H1 (cell line): ENCODE data around the gene TK1. TPM values are rescaled to one million over a fixed set of nuclear protein-coding genes. Genes with fewer than 3 reads are reported as not detected.

ENCODE experiments used
- CTCF ChIA-PET: fragments of 300-600 bp; sonication (Branson Sonifier 250); formaldehyde crosslinking; loops from one replicate; lab custom pipeline; 2021; ENCODE audit not compliant: partially characterized antibody; lab: Charles Lee
- POLR2A ChIA-PET: fragments of 300-600 bp; sonication (Branson Sonifier 250); formaldehyde crosslinking; loops from one replicate; lab custom pipeline; 2021; ENCODE audit warnings: inconsistent platforms; ENCODE audit not compliant: partially characterized antibody; lab: Charles Lee
- DNase-seq, 2 experiments: peaks; one replicate each; pipeline versions ENCODE4 v3.0.0 to v3.0.0-alpha.2; 2010 to 2022; ENCODE audit warnings: low spot score in 2 of 2, low read depth in 1 of 2, mixed read lengths in 1 of 2
- FAIRE-seq: peaks from 2 replicates; lab custom pipeline; 2011; peaks lifted over from hg19 to GRCh38; lab: Jason Lieb, UNC
- H2AFZ ChIP-seq: 2 replicates; pipeline ENCODE4 v1.8.1; 2012; ENCODE audit warnings: low read length, inconsistent platforms
- H2AK5ac ChIP-seq: 2 replicates; pipeline ENCODE4 v1.6.1; 2013; ENCODE audit warnings: low read depth, low read length
- H2BK120ac ChIP-seq: replicated peaks from 2 replicates; pipeline ENCODE3; 2013; ENCODE audit warnings: low read depth, low read length, inconsistent platforms
- H2BK12ac ChIP-seq: 2 replicates; pipeline ENCODE4 v1.6.1; 2013; ENCODE audit warnings: low read depth, low read length
- H2BK15ac ChIP-seq: 2 replicates; pipeline ENCODE4 v1.6.1; 2013; ENCODE audit warnings: low read length
- H2BK20ac ChIP-seq: 2 replicates; pipeline ENCODE4 v1.6.1; 2013; ENCODE audit warnings: low read length
- H2BK5ac ChIP-seq: 2 replicates; pipeline ENCODE4 v1.6.1; 2013; ENCODE audit warnings: low read depth, low read length
- H3K14ac ChIP-seq: 2 replicates; pipeline ENCODE4 v1.6.1; 2013; ENCODE audit warnings: inconsistent platforms; ENCODE audit not compliant: insufficient read length
- H3K18ac ChIP-seq: 2 replicates; pipeline ENCODE4 v1.6.1; 2013; ENCODE audit warnings: low read length; ENCODE audit errors: extremely low read depth
- H3K23ac ChIP-seq: 2 replicates; pipeline ENCODE4 v1.6.1; 2013; ENCODE audit warnings: inconsistent platforms; ENCODE audit not compliant: insufficient read length
- H3K23me2 ChIP-seq: 2 replicates; pipeline ENCODE4 v1.6.1; 2013; ENCODE audit warnings: low read depth, low read length
- H3K27ac ChIP-seq: 2 replicates; pipeline ENCODE4 v1.6.1; 2011; ENCODE audit warnings: low read depth, low read length, inconsistent platforms
- H3K27me3 ChIP-seq, 4 experiments: replicated peaks in 1 of 4; 1 replicate in 1 of 4; 2 replicates in 3 of 4; pipeline versions ENCODE4 v1.6.1 to v1.8.1; 2011 to 2013; ENCODE audit warnings: low read length in 3 of 4, mild to moderate bottlenecking in 3 of 4, inconsistent platforms in 2 of 4, mixed read lengths in 2 of 4, moderate library complexity in 1 of 4; ENCODE audit not compliant: control insufficient read depth in 3 of 4, insufficient read depth in 3 of 4; ENCODE audit errors: extremely low read depth in 1 of 4
- H3K36me3 ChIP-seq, 4 experiments: 2 replicates each; pipeline versions ENCODE4 v1.6.1 to v1.8.1; 2011 to 2013; ENCODE audit warnings: mild to moderate bottlenecking in 4 of 4, low read length in 3 of 4, moderate library complexity in 2 of 4, control low read depth in 1 of 4, inconsistent platforms in 1 of 4; ENCODE audit not compliant: insufficient read depth in 4 of 4, control insufficient read depth in 2 of 4
- H3K4ac ChIP-seq: replicated peaks from 2 replicates; pipeline ENCODE3; 2013; ENCODE audit warnings: low read length, low read depth, mixed read lengths, inconsistent platforms; ENCODE audit not compliant: insufficient read length
- H3K4me1 ChIP-seq, 4 experiments: replicated peaks in 1 of 4; 1 replicate in 1 of 4; 2 replicates in 3 of 4; pipeline versions ENCODE4 v1.6.1 to v1.8.1; 2011 to 2013; ENCODE audit warnings: low read length in 3 of 4, inconsistent platforms in 2 of 4, mixed read lengths in 1 of 4; ENCODE audit not compliant: insufficient read depth in 4 of 4, control insufficient read depth in 3 of 4
- H3K4me2 ChIP-seq, 2 experiments: 2 replicates each; pipeline versions ENCODE4 v1.6.1 to v1.8.1; 2011 to 2013; ENCODE audit warnings: low read depth in 2 of 2, low read length in 2 of 2, control low read depth in 1 of 2, inconsistent platforms in 1 of 2, mild to moderate bottlenecking in 1 of 2; ENCODE audit not compliant: insufficient read depth in 1 of 2
- H3K4me3 ChIP-seq, 4 experiments: fragments of 200-600, 300-600 bp in 1 of 4; sonication (generic), shearing (Covaris generic), sonication (Bioruptor Twin) in 1 of 4; 2 replicates each; pipeline versions ENCODE4 v1.5.1 to v1.8.1; 2011 to 2016; ENCODE audit warnings: low read length in 4 of 4, low read depth in 3 of 4, control low read depth in 2 of 4, inconsistent platforms in 2 of 4, mild to moderate bottlenecking in 2 of 4, mixed read lengths in 1 of 4, moderate library complexity in 1 of 4; ENCODE audit not compliant: insufficient read depth in 2 of 4; ENCODE audit errors: extremely low read depth in 1 of 4
- H3K56ac ChIP-seq: replicated peaks from 2 replicates; pipeline ENCODE3; 2013; ENCODE audit warnings: low read depth, mild to moderate bottlenecking, mixed read lengths, low read length, inconsistent platforms; ENCODE audit not compliant: insufficient read length
- H3K79me1 ChIP-seq: 2 replicates; pipeline ENCODE4 v1.6.1; 2013; ENCODE audit warnings: low read depth, low read length, control low read depth
- H3K79me2 ChIP-seq, 2 experiments: 2 replicates each; pipeline versions ENCODE4 v1.6.1 to v1.8.1; 2012 to 2013; ENCODE audit warnings: low read length in 2 of 2, mild to moderate bottlenecking in 2 of 2, inconsistent platforms in 1 of 2; ENCODE audit not compliant: insufficient read depth in 2 of 2, control insufficient read depth in 1 of 2
- H3K9ac ChIP-seq, 4 experiments: replicated peaks in 1 of 4; 1 replicate in 1 of 4; 2 replicates in 3 of 4; pipeline versions ENCODE4 v1.6.1 to v1.8.1; 2011 to 2013; ENCODE audit warnings: low read depth in 3 of 4, low read length in 3 of 4, control low read depth in 2 of 4, mild to moderate bottlenecking in 2 of 4, moderate library complexity in 2 of 4, inconsistent platforms in 1 of 4; ENCODE audit errors: extremely low read depth in 1 of 4
- H3K9me3 ChIP-seq, 2 experiments: 2 replicates each; pipeline versions ENCODE4 v1.6.1 to v1.8.1; 2012 to 2013; ENCODE audit warnings: mild to moderate bottlenecking in 2 of 2, moderate library complexity in 2 of 2, control low read depth in 1 of 2, inconsistent platforms in 1 of 2, low read depth in 1 of 2, low read length in 1 of 2, mixed read lengths in 1 of 2; ENCODE audit not compliant: insufficient read depth in 2 of 2
- H4K20me1 ChIP-seq, 2 experiments: replicated peaks in 1 of 2; 2 replicates each; pipeline versions ENCODE3 to v1.8.1; 2011 to 2013; ENCODE audit warnings: inconsistent platforms in 2 of 2, low read length in 2 of 2, mild to moderate bottlenecking in 1 of 2; ENCODE audit not compliant: insufficient read depth in 2 of 2, control insufficient read depth in 1 of 2
- H4K5ac ChIP-seq: 2 replicates; pipeline ENCODE4 v1.6.1; 2013; ENCODE audit warnings: low read length, low read depth, mixed read lengths, inconsistent platforms; ENCODE audit not compliant: insufficient read length
- H4K8ac ChIP-seq: 2 replicates; pipeline ENCODE4 v1.8.0; 2013; ENCODE audit warnings: mild to moderate bottlenecking, moderate library complexity, low read length, inconsistent platforms; ENCODE audit not compliant: insufficient read depth; ENCODE audit errors: extremely low read depth
- H4K91ac ChIP-seq: replicated peaks from 2 replicates; pipeline ENCODE3; 2013; ENCODE audit warnings: low read length, mixed read lengths, inconsistent platforms; ENCODE audit not compliant: insufficient read length
- EGR1 ChIP-seq: IDR thresholded peaks from 2 replicates; pipeline ENCODE4 v1.6.1; 2011; ENCODE audit warnings: low read depth, low read length, borderline replicate concordance
- FOSL1 ChIP-seq: IDR thresholded peaks from 2 replicates; pipeline ENCODE4 v1.6.1; 2011; ENCODE audit warnings: mild to moderate bottlenecking, low read depth, low read length, moderate library complexity; ENCODE audit not compliant: insufficient read depth
- RFX5 ChIP-seq: IDR thresholded peaks from 2 replicates; pipeline ENCODE4 v1.6.1; 2011; ENCODE audit warnings: low read depth, low read length, improper control_type of control experiment, borderline replicate concordance
- SIX5 ChIP-seq: IDR thresholded peaks from 2 replicates; pipeline ENCODE4 v1.6.1; 2011; ENCODE audit warnings: mild to moderate bottlenecking, low read depth, low read length
- SUZ12 ChIP-seq: fragments of 200-600 bp; sonication (generic); IDR thresholded peaks from 2 replicates; pipeline ENCODE4 v1.6.1; 2012; ENCODE audit warnings: mild to moderate bottlenecking, inconsistent platforms, low read length, moderate library complexity, mixed read lengths
- TCF12 ChIP-seq: IDR thresholded peaks from 2 replicates; pipeline ENCODE4 v1.6.1; 2011; ENCODE audit warnings: low read depth, mild to moderate bottlenecking, low read length
- WGBS, 2 experiments: shearing (Covaris generic) in 1 of 2; methylation state at CpG; one replicate each; pipeline versions ENCODE4 v1.1.6 to v1.1.7; 2013 to 2015; ENCODE audit warnings: low lambda C conversion rate in 2 of 2, mixed read lengths in 2 of 2, inconsistent platforms in 1 of 2, low coverage in 1 of 2, missing lambda C conversion rate in 1 of 2; ENCODE audit not compliant: insufficient replicate concordance in 2 of 2, insufficient coverage in 1 of 2, insufficient read length in 1 of 2; ENCODE audit errors: extremely low coverage in 1 of 2, missing lambda C conversion rate in 1 of 2; 5-methylcytosine and 5-hydroxymethylcytosine counted together
- polyA plus RNA-seq, 7 experiments: library from polyadenylated mRNA; depleted of rRNA in 3 of 7; stranded (reverse) in 5 of 7; unstranded in 2 of 7; fragments of >200 nt in 5 of 7; fragments of 200-250 nt in 2 of 7; gene quantifications; 1 replicate in 5 of 7; 2 replicates in 1 of 7; 4 replicates in 1 of 7; pipeline versions ENCODE4 v1.2.1 to v1.2.3, GENCODE V29; 2011 to 2013; ENCODE audit warnings: missing spikeins in 2 of 7, mixed read lengths in 2 of 7
- total RNA-seq: library from RNA; stranded (reverse); fragmentation: NEBNext Ultra II Directional; extraction: Animal tissue kit (Norgen Biotek cat#: 25700); gene quantifications from 2 replicates; pipeline ENCODE4 v1.2.1, GENCODE V29; 2021
- TF ChIP-seq, protein P1 (sequence below): IDR thresholded peaks from 2 replicates; pipeline ENCODE4 v1.6.1; 2011; ENCODE audit warnings: low read length, improper control_type of control experiment
- TF ChIP-seq, protein P2 (sequence below): IDR thresholded peaks from 2 replicates; pipeline ENCODE4 v1.6.1; 2012; ENCODE audit warnings: inconsistent platforms

TK1 gene
- total and polyA plus RNA-seq, 2 of the 8 experiments (the other 6 are each of a cell fraction or from before 2014, with no cell fraction given) = 66.9 to 147 TPM

DNA sequence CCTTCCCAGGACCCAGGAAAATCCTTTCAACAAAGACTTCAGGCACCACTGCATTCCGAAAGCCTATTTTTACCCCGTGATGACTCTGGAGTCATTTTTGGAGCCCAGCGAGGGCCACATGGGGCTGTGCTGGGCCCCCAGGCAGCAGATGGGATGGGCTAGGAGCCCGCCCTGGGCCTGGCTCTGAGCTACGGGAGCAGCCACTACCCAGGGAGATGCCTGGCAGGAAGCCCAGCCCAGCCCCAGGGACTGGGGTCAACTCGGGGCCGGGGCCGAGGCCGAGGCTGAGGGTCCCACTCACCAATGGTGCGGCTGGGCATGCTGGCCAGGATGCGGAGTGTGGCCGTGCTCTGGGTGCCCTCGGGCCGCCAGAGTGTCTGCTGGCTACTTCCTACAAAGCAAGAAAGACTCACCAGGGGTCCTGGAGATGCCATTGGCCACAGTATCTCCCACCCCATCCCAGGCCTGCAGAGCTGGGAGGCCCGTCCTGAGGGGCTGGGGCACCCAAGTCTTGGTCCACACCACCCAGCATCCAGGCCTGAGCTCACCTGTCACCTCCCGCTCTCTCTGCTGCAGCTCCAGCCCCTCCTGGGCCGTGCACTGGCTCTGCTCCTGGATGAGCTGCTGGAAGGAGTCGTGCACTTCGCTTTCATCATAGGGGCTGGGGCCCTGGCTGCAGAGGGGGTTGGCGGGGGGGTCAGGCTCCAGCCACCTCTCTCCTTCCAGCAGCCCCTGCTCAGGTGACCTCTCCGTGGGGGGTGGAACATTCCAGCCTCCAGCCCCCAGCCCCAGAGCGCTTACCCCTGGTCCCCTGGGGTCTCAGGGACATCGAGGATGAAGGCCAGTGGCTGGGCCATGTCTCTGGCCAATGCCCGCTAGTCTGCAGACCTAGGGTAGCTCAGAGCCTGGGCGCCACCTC, 60.6 kb downstream of the TK1 start:
- CTCF ChIA-PET = interaction anchor here (0.8 to 11.4 kb wide), 11 partner anchors 10 to 124 kb away, joined by 3 to 122 read pairs (median 5); partner anchors contain the start of genes AFMID and TK1
- no peak overlapping the region for H3K23ac ChIP-seq
- no peak for TF ChIP-seq TCF12
- TF ChIP-seq, protein P1, sequence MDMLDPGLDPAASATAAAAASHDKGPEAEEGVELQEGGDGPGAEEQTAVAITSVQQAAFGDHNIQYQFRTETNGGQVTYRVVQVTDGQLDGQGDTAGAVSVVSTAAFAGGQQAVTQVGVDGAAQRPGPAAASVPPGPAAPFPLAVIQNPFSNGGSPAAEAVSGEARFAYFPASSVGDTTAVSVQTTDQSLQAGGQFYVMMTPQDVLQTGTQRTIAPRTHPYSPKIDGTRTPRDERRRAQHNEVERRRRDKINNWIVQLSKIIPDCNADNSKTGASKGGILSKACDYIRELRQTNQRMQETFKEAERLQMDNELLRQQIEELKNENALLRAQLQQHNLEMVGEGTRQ = no peak
- TF ChIP-seq SIX5 = no peak
- no peak for TF ChIP-seq RFX5
- no peak for TF ChIP-seq FOSL1
- TF ChIP-seq, protein P2, sequence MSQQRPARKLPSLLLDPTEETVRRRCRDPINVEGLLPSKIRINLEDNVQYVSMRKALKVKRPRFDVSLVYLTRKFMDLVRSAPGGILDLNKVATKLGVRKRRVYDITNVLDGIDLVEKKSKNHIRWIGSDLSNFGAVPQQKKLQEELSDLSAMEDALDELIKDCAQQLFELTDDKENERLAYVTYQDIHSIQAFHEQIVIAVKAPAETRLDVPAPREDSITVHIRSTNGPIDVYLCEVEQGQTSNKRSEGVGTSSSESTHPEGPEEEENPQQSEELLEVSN = no peak
- TF ChIP-seq EGR1 = no peak
- no peak for TF ChIP-seq SUZ12
- H4K5ac ChIP-seq = no peak overlapping the region
- H3K79me1 ChIP-seq = peaks cover 3% of the 10 kb centered on the region
- H3K27ac ChIP-seq = no peak overlapping the region
- H4K91ac ChIP-seq = no peak overlapping the region
- H2AFZ ChIP-seq = no peak overlapping the region
- peaks cover 0 to 23% (median 17%) of the 10 kb centered on the region in 4 experiments; a peak in 6 of 7 replicates for H3K4me1 ChIP-seq
- H3K79me2 ChIP-seq = no peaks in the 10 kb centered on the region
- H3K9me3 ChIP-seq = no peaks in the 10 kb centered on the region
- peak overlapping the region; percentile 71 for H4K8ac ChIP-seq
- no peak overlapping the region for H3K14ac ChIP-seq
- H4K20me1 ChIP-seq = peaks cover 4 to 19% of the 10 kb centered on the region in 2 experiments
- DNase-seq = no peak
- no peak overlapping the region for H2BK120ac ChIP-seq
- no peak overlapping the region for H2BK20ac ChIP-seq
- POLR2A ChIA-PET = interaction anchor here (0.9 to 2.8 kb wide), 8 partner anchors 9 to 61 kb away, joined by 3 to 10 read pairs (median 4); partner anchors contain the start of genes AFMID and TK1
- H3K18ac ChIP-seq = no peak overlapping the region; the same call in 1 of the 2 replicates
- no peak overlapping the region for H3K9ac ChIP-seq
- H3K23me2 ChIP-seq = peaks cover 14% of the 10 kb centered on the region
- H2BK5ac ChIP-seq = peak overlapping the region; percentile 55; the same call in 1 of the 2 replicates
- FAIRE-seq = no peak
- H3K27me3 ChIP-seq = peaks cover 0 to 6% (median 5%) of the 10 kb centered on the region in 4 experiments; a peak in 5 of 7 replicates
- no peak overlapping the region for H3K4me3 ChIP-seq
- peak overlapping the region in 1 of 2 experiments; percentile 56; a peak in 1 of 4 replicates for H3K4me2 ChIP-seq
- no peak overlapping the region; the same call in 1 of the 2 replicates for H2BK15ac ChIP-seq
- H3K36me3 ChIP-seq = peaks cover 2 to 31% (median 12%) of the 10 kb centered on the region in 4 experiments; a peak in 5 of 8 replicates
- H3K56ac ChIP-seq = no peak overlapping the region
- H2AK5ac ChIP-seq = no peak overlapping the region
- 85% methylated on average over 24 of the region's 25 CpGs; no CpG with 5 or more reads in 1 of the 2 experiments for WGBS, 2 experiments
- 0 out of 2 replicates have a peak overlapping the region, but pooled peaks have one; percentile 39 for H2BK12ac ChIP-seq
- H3K4ac ChIP-seq = peak overlapping the region; percentile 32
